ENCODE measurements around the gene LRP3.

GRCh38 chr19:33175886-33176669 lies 18.1 kb upstream of the LRP3 start:
- no peak for TF ChIP-seq POLR2A (IDR thresholded peaks at IDR 0.05)
- TF ChIP-seq, protein P1, sequence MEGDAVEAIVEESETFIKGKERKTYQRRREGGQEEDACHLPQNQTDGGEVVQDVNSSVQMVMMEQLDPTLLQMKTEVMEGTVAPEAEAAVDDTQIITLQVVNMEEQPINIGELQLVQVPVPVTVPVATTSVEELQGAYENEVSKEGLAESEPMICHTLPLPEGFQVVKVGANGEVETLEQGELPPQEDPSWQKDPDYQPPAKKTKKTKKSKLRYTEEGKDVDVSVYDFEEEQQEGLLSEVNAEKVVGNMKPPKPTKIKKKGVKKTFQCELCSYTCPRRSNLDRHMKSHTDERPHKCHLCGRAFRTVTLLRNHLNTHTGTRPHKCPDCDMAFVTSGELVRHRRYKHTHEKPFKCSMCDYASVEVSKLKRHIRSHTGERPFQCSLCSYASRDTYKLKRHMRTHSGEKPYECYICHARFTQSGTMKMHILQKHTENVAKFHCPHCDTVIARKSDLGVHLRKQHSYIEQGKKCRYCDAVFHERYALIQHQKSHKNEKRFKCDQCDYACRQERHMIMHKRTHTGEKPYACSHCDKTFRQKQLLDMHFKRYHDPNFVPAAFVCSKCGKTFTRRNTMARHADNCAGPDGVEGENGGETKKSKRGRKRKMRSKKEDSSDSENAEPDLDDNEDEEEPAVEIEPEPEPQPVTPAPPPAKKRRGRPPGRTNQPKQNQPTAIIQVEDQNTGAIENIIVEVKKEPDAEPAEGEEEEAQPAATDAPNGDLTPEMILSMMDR (IDR thresholded peaks at IDR 0.05 in 4 of 5, conservative IDR thresholded peaks at IDR 0.05 in 1 of 5), result no peak
